Panc1 (cell line): ENCODE data around the gene RNFT1. TPM values are rescaled to one million over a fixed set of nuclear protein-coding genes. Genes with fewer than 3 reads are reported as not detected.
"Not testable (repeated sequence)": the region's sequence is repeated elsewhere in the genome, so short reads cannot be mapped to it uniquely, and the experiment has no call there.

ENCODE experiments used
- ATAC-seq: fragments of 200-7000 bp; cut with Tn5 transposase; 2 replicates; pipeline ENCODE4 v1.9.1; 2020; ENCODE audit warnings: mild to moderate bottlenecking, moderate library complexity
- BruUV-seq: library from RNA; stranded (reverse); fragments of 400-500 nt; replicated peaks from 2 replicates; lab custom pipeline; 2021; lab: Mats Ljungman, UMichigan
- CTCF ChIA-PET: fragments of 300-600 bp; sonication (Branson Sonifier 250); formaldehyde crosslinking; loops from one replicate; lab custom pipeline; 2022; ENCODE audit warnings: antibody characterized with exemption; lab: Charles Lee
- POLR2A ChIA-PET: fragments of 300-600 bp; sonication (Branson Sonifier 250); formaldehyde crosslinking; loops from one replicate; lab custom pipeline; 2022; ENCODE audit warnings: antibody characterized with exemption; lab: Charles Lee
- DNase-seq: peaks from one replicate; pipeline ENCODE4 v3.0.0-alpha.2; 2010; ENCODE audit warnings: low read depth, low spot score
- H3K27ac ChIP-seq: 2 replicates; pipeline ENCODE4 v1.5.1; 2011; ENCODE audit warnings: mild to moderate bottlenecking, low read length, inconsistent platforms
- H3K27me3 ChIP-seq: fragments of 200-500 bp; sonication (Bioruptor generic); 2 replicates; pipeline ENCODE4 v1.6.0; 2014; ENCODE audit warnings: low read length, inconsistent platforms; ENCODE audit not compliant: control insufficient read depth, insufficient read depth
- H3K36me3 ChIP-seq: fragments of 200-500 bp; sonication (Bioruptor generic); 2 replicates; pipeline ENCODE4 v1.5.1; 2014; ENCODE audit warnings: inconsistent platforms, mild to moderate bottlenecking, low read length, moderate library complexity; ENCODE audit not compliant: control insufficient read depth, insufficient read depth
- H3K4me1 ChIP-seq: 2 replicates; pipeline ENCODE4 v1.5.1; 2011; ENCODE audit warnings: inconsistent platforms, mild to moderate bottlenecking, low read length, moderate library complexity; ENCODE audit not compliant: control insufficient read depth, insufficient read depth
- H3K4me3 ChIP-seq, 2 experiments: 2 replicates each; pipeline ENCODE4 v1.5.1; 2011 to 2012; ENCODE audit warnings: low read depth in 2 of 2, low read length in 2 of 2, mild to moderate bottlenecking in 2 of 2, inconsistent platforms in 1 of 2, moderate library complexity in 1 of 2
- H3K9me3 ChIP-seq: fragments of 200-500 bp; sonication (Bioruptor generic); 2 replicates; pipeline ENCODE4 v1.5.1; 2014; ENCODE audit warnings: low read depth, mild to moderate bottlenecking, inconsistent platforms, low read length, moderate library complexity; ENCODE audit not compliant: control insufficient read depth, insufficient read depth
- CTCF ChIP-seq: fragments of 450-650 bp; IDR thresholded peaks from 2 replicates; pipeline ENCODE4 v1.5.1; 2017; ENCODE audit warnings: mild to moderate bottlenecking
- POLR2AphosphoS5 ChIP-seq: IDR thresholded peaks from 2 replicates; pipeline ENCODE4 v1.6.1; 2012; ENCODE audit warnings: mild to moderate bottlenecking, low read depth, low read length, moderate library complexity
- REST ChIP-seq, 2 experiments: IDR thresholded peaks; 2 replicates each; pipeline ENCODE4 v1.6.1; 2011 to 2012; ENCODE audit warnings: low read depth in 2 of 2, control low read depth in 1 of 2, low read length in 1 of 2, mild to moderate bottlenecking in 1 of 2, moderate library complexity in 1 of 2; ENCODE audit not compliant: insufficient read depth in 1 of 2
- SIN3A ChIP-seq: IDR thresholded peaks from 2 replicates; pipeline ENCODE4 v1.6.1; 2012; ENCODE audit warnings: low read depth, mild to moderate bottlenecking, low read length, moderate library complexity, borderline replicate concordance; ENCODE audit not compliant: insufficient read depth
- TCF7L2 ChIP-seq: IDR thresholded peaks from 2 replicates; pipeline ENCODE4 v1.6.1; 2011; ENCODE audit warnings: mild to moderate bottlenecking, low read depth, low read length, inconsistent platforms
- in situ Hi-C: cut with HindIII; loops from 2 replicates; pipeline ENCODE4 v1.10.0; 2016; ENCODE audit warnings: low sequenced_read_pairs, low pct_unique_long_range_greater_than_20kb
- intact Hi-C: fragments of 100-400 bp; cut with micrococcal nuclease; formaldehyde crosslinking; loops from one replicate; pipeline ENCODE4 v1.10.0; 2022; ENCODE audit not compliant: unreplicated experiment
- total RNA-seq: library from RNA; stranded (reverse); gene quantifications from one replicate; pipeline ENCODE4 v1.2.1, GENCODE V29; 2021; ENCODE audit not compliant: unreplicated experiment

Gene RNFT1
- total RNA-seq, 1 experiment from 2014 or later: 11.7 TPM

GRCh38 chr17:59941131-59941530 lies 23.4 kb downstream of the RNFT1 start:
- peaks cover 4% of the 10 kb centered on the region; the same call in 1 of the 2 replicates for H3K36me3 ChIP-seq
- ATAC-seq: no peak

GRCh38 chr17:59940697-59941096 lies 23.8 kb downstream of the RNFT1 start:
- H3K36me3 ChIP-seq, in situ Hi-C loops, H3K9me3 ChIP-seq, H3K4me3 ChIP-seq, ATAC-seq, H3K4me1 ChIP-seq, H3K27ac ChIP-seq, H3K27me3 ChIP-seq, CTCF ChIA-PET, intact Hi-C loops, BruUV-seq, DNase-seq: not testable (repeated sequence)
- POLR2A ChIA-PET: interaction anchor here (0.5 kb wide), 1 partner anchor 23 kb away, joined by 3 read pairs; no protein-coding TSS in a partner anchor

More at GRCh38 chr17:59941131-59941530, 23.4 kb downstream of the RNFT1 start:
- no peak overlapping the region for H3K27ac ChIP-seq
- ChIA-PET POLR2A (interaction anchor here (0.5 to 0.7 kb wide), 2 partner anchors 22 to 88 kb away, joined by 3 to 10 read pairs; no protein-coding TSS in a partner anchor), CTCF (no interaction called here)
- TSS peak; percentile 17 for BruUV-seq
- TF ChIP-seq POLR2AphosphoS5 (no peak), TCF7L2 (no peak), SIN3A (no peak), CTCF (no peak), REST (IDR thresholded peaks at IDR 0.05; ENCODE audit: insufficient read depth in 1 of 2, low read depth in 2 of 2, low read length in 1 of 2) (no peak)
- intact Hi-C loops (no loop called here), in situ Hi-C loops (no loop called here)
- H3K9me3 ChIP-seq: no peaks in the 10 kb centered on the region
- H3K4me1 ChIP-seq: no peaks in the 10 kb centered on the region
- H3K27me3 ChIP-seq: no peaks in the 10 kb centered on the region
- no peak for DNase-seq
- H3K4me3 ChIP-seq: no peak overlapping the region

GRCh38 chr17:59933317-59933716 lies 31.2 kb downstream of the RNFT1 start:
- DNase-seq, H3K4me1 ChIP-seq, in situ Hi-C loops, BruUV-seq, H3K36me3 ChIP-seq, H3K27ac ChIP-seq, ATAC-seq, H3K9me3 ChIP-seq, POLR2A ChIA-PET, intact Hi-C loops, CTCF ChIA-PET, H3K4me3 ChIP-seq, H3K27me3 ChIP-seq: not testable (repeated sequence)

GRCh38 chr17:59930768-59931167 lies 33.8 kb downstream of the RNFT1 start:
- H3K4me1 ChIP-seq, H3K27ac ChIP-seq, ATAC-seq, H3K27me3 ChIP-seq, intact Hi-C loops, H3K9me3 ChIP-seq, H3K4me3 ChIP-seq, in situ Hi-C loops, BruUV-seq, DNase-seq, CTCF ChIA-PET, POLR2A ChIA-PET: not testable (repeated sequence)
- H3K36me3 ChIP-seq: peaks cover 14% of the 10 kb centered on the region; the same call in 1 of the 2 replicates

- in situ Hi-C loops, BruUV-seq: not testable (repeated sequence)
These were observed 34.4 kb downstream of the RNFT1 start for GRCh38 chr17:59930121-59930520.

More at GRCh38 chr17:59930121-59930520, 34.4 kb downstream of the RNFT1 start:
- H3K27me3 ChIP-seq, H3K9me3 ChIP-seq, H3K27ac ChIP-seq, H3K4me1 ChIP-seq, intact Hi-C loops, CTCF ChIA-PET, POLR2A ChIA-PET, ATAC-seq, DNase-seq, H3K4me3 ChIP-seq: not testable (repeated sequence)
- H3K36me3 ChIP-seq: peaks cover 14% of the 10 kb centered on the region; the same call in 1 of the 2 replicates
